Endothelial cell of umbilical vein (primary cell): ENCODE measurements around the gene PRKACB. TPM values are rescaled to one million over a fixed set of nuclear protein-coding genes. Genes with fewer than 3 reads are reported as not detected.

Experiments used
- BruUV-seq: library from RNA; stranded (reverse); fragments of 400-500 nt; replicated peaks from 2 replicates; lab custom pipeline; 2021; lab: Mats Ljungman, UMichigan
- CTCF ChIA-PET: fragments of 300-600, 350-600 bp; sonication (Branson Sonifier 250); formaldehyde crosslinking; loops from one replicate; lab custom pipeline; 2021; ENCODE audit warnings: antibody characterized with exemption, inconsistent platforms; lab: Charles Lee
- POLR2A ChIA-PET: fragments of 300-600, 350-600 bp; sonication (Branson Sonifier 250); formaldehyde crosslinking; loops from one replicate; lab custom pipeline; 2021; ENCODE audit warnings: antibody characterized with exemption, inconsistent platforms; lab: Charles Lee
- DNase-seq: peaks from one replicate; pipeline ENCODE4 v3.0.0-alpha.2; 2011; ENCODE audit warnings: low read depth, low spot score
- FAIRE-seq: peaks from 2 replicates; lab custom pipeline; 2011; peaks lifted over from hg19 to GRCh38; lab: Jason Lieb, UNC
- H2AFZ ChIP-seq: 2 replicates; pipeline ENCODE4 v1.6.0; 2012; ENCODE audit warnings: low read depth, low read length, control low read depth, inconsistent platforms
- H3K27ac ChIP-seq: 2 replicates; pipeline ENCODE4 v1.5.1; 2011; ENCODE audit warnings: low read depth, mild to moderate bottlenecking, control low read depth, low read length, moderate library complexity; ENCODE audit not compliant: insufficient read depth
- H3K27me3 ChIP-seq, 2 experiments: 2 replicates each; pipeline versions ENCODE4 v1.6.0 to v1.6.1; 2011; ENCODE audit warnings: low read length in 2 of 2, mixed read lengths in 1 of 2; ENCODE audit not compliant: control insufficient read depth in 2 of 2, insufficient read depth in 2 of 2
- H3K36me3 ChIP-seq, 2 experiments: 2 replicates in 1 of 2; 3 replicates in 1 of 2; pipeline ENCODE4 v1.5.1; 2011; ENCODE audit warnings: low read length in 2 of 2, mild to moderate bottlenecking in 1 of 2, moderate library complexity in 1 of 2; ENCODE audit not compliant: control insufficient read depth in 2 of 2, insufficient read depth in 2 of 2; ENCODE audit errors: extremely low read depth in 1 of 2
- H3K4me1 ChIP-seq: 3 replicates; pipeline ENCODE4 v1.5.1; 2011; ENCODE audit warnings: mild to moderate bottlenecking, low read length; ENCODE audit not compliant: control insufficient read depth, insufficient read depth; ENCODE audit errors: extremely low read depth
- H3K4me2 ChIP-seq: 2 replicates; pipeline ENCODE4 v1.6.1; 2011; ENCODE audit warnings: low read length, control low read depth, mixed read lengths; ENCODE audit not compliant: insufficient read depth
- H3K4me3 ChIP-seq, 3 experiments: fragments of 200-600 bp in 1 of 3; sonication (generic), shearing (Covaris generic) in 1 of 3; replicated peaks in 1 of 3; 2 replicates each; pipeline ENCODE4 v1.5.1; 2011 to 2016; ENCODE audit warnings: control low read depth in 3 of 3, low read length in 3 of 3, mild to moderate bottlenecking in 2 of 3, inconsistent platforms in 1 of 3, low read depth in 1 of 3, moderate library complexity in 1 of 3; ENCODE audit not compliant: insufficient read depth in 1 of 3
- H3K79me2 ChIP-seq: 2 replicates; pipeline ENCODE4 v1.6.0; 2012; ENCODE audit warnings: low read length, inconsistent platforms; ENCODE audit not compliant: control insufficient read depth, insufficient read depth
- H3K9ac ChIP-seq: replicated peaks from 2 replicates; pipeline ENCODE3; 2011; ENCODE audit warnings: low read length, control low read depth; ENCODE audit not compliant: insufficient read depth; ENCODE audit errors: extremely low read depth
- H3K9me1 ChIP-seq: replicated peaks from 3 replicates; pipeline ENCODE4 v1.6.0; 2011; ENCODE audit warnings: mild to moderate bottlenecking, low read length; ENCODE audit not compliant: control insufficient read depth, insufficient read depth; ENCODE audit errors: extremely low read depth
- H3K9me3 ChIP-seq: replicated peaks from 2 replicates; pipeline ENCODE4 v1.5.1; 2012; ENCODE audit warnings: low read length, inconsistent platforms; ENCODE audit not compliant: control insufficient read depth, insufficient read depth
- H4K20me1 ChIP-seq: replicated peaks from 2 replicates; pipeline ENCODE3; 2011; ENCODE audit warnings: mild to moderate bottlenecking, low read length; ENCODE audit not compliant: control insufficient read depth, insufficient read depth; ENCODE audit errors: extremely low read depth
- CTCF ChIP-seq, 2 donors: IDR thresholded peaks; 1 replicate in 1 of 2; 2 replicates in 1 of 2; pipeline ENCODE4 v1.5.1; 2011; ENCODE audit warnings: low read length in 2 of 2, mild to moderate bottlenecking in 2 of 2, moderate library complexity in 2 of 2, control low read depth in 1 of 2, inconsistent platforms in 1 of 2, low read depth in 1 of 2; ENCODE audit not compliant: insufficient read depth in 1 of 2; ENCODE audit errors: extremely low read depth in 1 of 2
- EZH2 ChIP-seq: IDR thresholded peaks from 2 replicates; pipeline ENCODE4 v1.6.1; 2012; ENCODE audit warnings: borderline replicate concordance, low read depth, mild to moderate bottlenecking, moderate library complexity, low read length, inconsistent platforms; ENCODE audit not compliant: severe bottlenecking
- FOS ChIP-seq: IDR thresholded peaks from 2 replicates; pipeline ENCODE4 v1.6.1; 2011; ENCODE audit warnings: mild to moderate bottlenecking, low read length, moderate library complexity, borderline replicate concordance; ENCODE audit not compliant: insufficient read depth
- GATA2 ChIP-seq: IDR thresholded peaks from 2 replicates; pipeline ENCODE4 v1.7.0; 2011; ENCODE audit warnings: low read depth, mild to moderate bottlenecking, moderate library complexity, mixed read lengths, low read length; ENCODE audit not compliant: insufficient read length, insufficient read depth
- JUN ChIP-seq: IDR thresholded peaks from 2 replicates; pipeline ENCODE4 v1.6.1; 2011; ENCODE audit warnings: borderline replicate concordance, low read depth; ENCODE audit not compliant: insufficient read length, insufficient read depth
- MAX ChIP-seq: IDR thresholded peaks from 2 replicates; pipeline ENCODE4 v1.6.1; 2011; ENCODE audit not compliant: insufficient read depth, insufficient read length
- MYC ChIP-seq: IDR thresholded peaks from one replicate; pipeline ENCODE4 v1.6.1; 2011; ENCODE audit warnings: mild to moderate bottlenecking, low read depth, low read length
- POLR2A ChIP-seq: IDR thresholded peaks from 2 replicates; pipeline ENCODE4 v1.6.1; 2012; ENCODE audit warnings: low read depth, mild to moderate bottlenecking, control low read depth, low read length
- POLR2AphosphoS5 ChIP-seq: IDR thresholded peaks from 2 replicates; pipeline ENCODE4 v1.6.1; 2012; ENCODE audit warnings: low read depth, mild to moderate bottlenecking, control low read depth, low read length, moderate library complexity; ENCODE audit not compliant: insufficient read depth
- dilution Hi-C: fragments of 300-500 bp; cut with MboI; formaldehyde crosslinking; loops from one replicate; pipeline ENCODE4 v1.15.0; 2019; ENCODE audit warnings: low sequenced_read_pairs; ENCODE audit not compliant: extremely low pct_ligation_motif_present
- intact Hi-C: fragments of 100-400 bp; cut with micrococcal nuclease; formaldehyde crosslinking; loops from one replicate; pipeline ENCODE4 v1.10.0; 2022
- polyA plus RNA-seq, 4 experiments: library from polyadenylated mRNA; depleted of rRNA in 3 of 4; stranded (reverse) in 3 of 4; unstranded in 1 of 4; fragments of >200 nt; gene quantifications; 2 replicates each; pipeline versions ENCODE4 v1.2.1 to v1.2.3, GENCODE V29; 2011 to 2012; ENCODE audit warnings: missing spikeins in 1 of 4
- total RNA-seq: library from RNA; stranded (reverse); gene quantifications from 2 replicates; pipeline ENCODE4 v1.2.3, GENCODE V29; 2021

Gene PRKACB
- total and polyA plus RNA-seq, 2 donors (not counting 3 experiments of a cell fraction or from before 2014, with no cell fraction given) = 19.1 to 77.5 TPM

- Histone ChIP-seq H3K27me3 (no peaks in the 10 kb centered on the region), H2AFZ (no peak overlapping the region), H3K4me2 (no peak overlapping the region), H3K9me1 (no peaks in the 10 kb centered on the region), H3K9ac (no peak overlapping the region), H3K9me3 (no peaks in the 10 kb centered on the region), H4K20me1 (no peaks in the 10 kb centered on the region), H3K79me2 (no peaks in the 10 kb centered on the region), H3K36me3 (no peaks in the 10 kb centered on the region), H3K4me1 (peaks cover 9% of the 10 kb centered on the region), H3K27ac (no peak overlapping the region), H3K4me3 (no peak overlapping the region)
- BruUV-seq = no TSS peak
- DNase-seq = no peak
- no peak for TF ChIP-seq MYC
- TF ChIP-seq JUN = no peak
- no peak for TF ChIP-seq FOS
- TF ChIP-seq POLR2AphosphoS5 = no peak
- no peak for TF ChIP-seq MAX
- TF ChIP-seq EZH2 = no peak
- no peak for TF ChIP-seq GATA2
- no peak for TF ChIP-seq POLR2A
- TF ChIP-seq CTCF (IDR thresholded peaks at IDR 0.05; ENCODE audit: extremely low read depth in 1 of 2, insufficient read depth in 1 of 2, low read depth in 1 of 2, low read length in 2 of 2) = no peak
- intact Hi-C loops = no loop called here
- ChIA-PET CTCF (interaction anchor here (1.9 kb wide), 1 partner anchor 11 kb away, joined by 4 read pairs; no protein-coding TSS in a partner anchor), POLR2A (no interaction called here)
- FAIRE-seq = no peak
- dilution Hi-C loops = no loop called here
Observed at GRCh38 chr1:84101204-84101603, 42.9 kb upstream of the PRKACB start.
